ENCODE results near the gene PIANP. TPM values are rescaled to one million over a fixed set of nuclear protein-coding genes. Genes with fewer than 3 reads are reported as not detected.

Gene PIANP
- polyA plus RNA-seq, 1 donor: 5.4 TPM

GRCh38 chr12:6647083-6647604 is 53.5 kb downstream of the PIANP start, which contains the start of gene ACRBP:
ACRBP (minus strand) TSS chr12:6647432; CDS start chr12:6647366, 66 bp downstream.
- H3K27me3 ChIP-seq (ENCODE audit: control insufficient read depth, insufficient read depth, low read length): no peaks in the 10 kb centered on the region
- peak; percentile 50 to 67 for DNase-seq
- H3K27ac ChIP-seq (ENCODE audit: low read length): no peak within 1 kb of the TSS
- peaks cover 5% of the 10 kb centered on the region for H3K4me1 ChIP-seq (ENCODE audit: control insufficient read depth, insufficient read depth, low read length)
- H3K4me3 ChIP-seq (ENCODE audit: low read length): peak within 1 kb of the TSS; percentile 48
- peaks cover 25% of the 10 kb centered on the region for H3K36me3 ChIP-seq (ENCODE audit: control insufficient read depth, insufficient read depth, low read length)
- H3K9me3 ChIP-seq (ENCODE audit: control insufficient read depth, low read depth, low read length): no peaks in the 10 kb centered on the region
- no CpG with 5 or more reads among the region's 38 CpGs for WGBS (ENCODE audit: insufficient coverage, low lambda C conversion rate)

- H3K27me3 ChIP-seq (ENCODE audit: control insufficient read depth, insufficient read depth, low read length): no peaks in the 10 kb centered on the region
- no peak overlapping the region for H3K27ac ChIP-seq (ENCODE audit: low read length)
- no peak for DNase-seq
Measured at GRCh38 chr12:6646276-6647082, 54.1 kb downstream of the PIANP start.

GRCh38 chr12:6644903-6645302 is 55.7 kb downstream of the PIANP start:
- H3K4me3 ChIP-seq (ENCODE audit: low read length): no peak overlapping the region
- no peaks in the 10 kb centered on the region for H3K27me3 ChIP-seq (ENCODE audit: control insufficient read depth, insufficient read depth, low read length)
- no CpG with 5 or more reads among the region's 5 CpGs for WGBS (ENCODE audit: insufficient coverage, low lambda C conversion rate)
- peak in 1 of 2 donors; percentile 62 for DNase-seq
- H3K4me1 ChIP-seq (ENCODE audit: control insufficient read depth, insufficient read depth, low read length): peaks cover 7% of the 10 kb centered on the region
- H3K9me3 ChIP-seq (ENCODE audit: control insufficient read depth, low read depth, low read length): no peaks in the 10 kb centered on the region
- H3K27ac ChIP-seq (ENCODE audit: low read length): no peak overlapping the region
- peaks cover 6% of the 10 kb centered on the region for H3K36me3 ChIP-seq (ENCODE audit: control insufficient read depth, insufficient read depth, low read length)

More at GRCh38 chr12:6646276-6647082, 54.1 kb downstream of the PIANP start:
- H3K4me3 ChIP-seq (ENCODE audit: low read length): peak overlapping the region; percentile 48
- no peaks in the 10 kb centered on the region for H3K9me3 ChIP-seq (ENCODE audit: control insufficient read depth, low read depth, low read length)
- WGBS (ENCODE audit: insufficient coverage, low lambda C conversion rate): no CpG with 5 or more reads among the region's 28 CpGs
- peaks cover 21% of the 10 kb centered on the region for H3K36me3 ChIP-seq (ENCODE audit: control insufficient read depth, insufficient read depth, low read length)
- peaks cover 5% of the 10 kb centered on the region for H3K4me1 ChIP-seq (ENCODE audit: control insufficient read depth, insufficient read depth, low read length)

- Histone ChIP-seq H3K9me3 (ENCODE audit: control insufficient read depth, low read depth, low read length) (no peaks in the 10 kb centered on the region), H3K27me3 (ENCODE audit: control insufficient read depth, insufficient read depth, low read length) (no peaks in the 10 kb centered on the region), H3K36me3 (ENCODE audit: control insufficient read depth, insufficient read depth, low read length) (peaks cover 6% of the 10 kb centered on the region), H3K4me1 (ENCODE audit: control insufficient read depth, insufficient read depth, low read length) (peaks cover 13% of the 10 kb centered on the region), H3K4me3 (ENCODE audit: low read length) (no peak overlapping the region), H3K27ac (ENCODE audit: low read length) (no peak overlapping the region)
- WGBS (ENCODE audit: insufficient coverage, low lambda C conversion rate): no CpG with 5 or more reads among the region's 6 CpGs
- DNase-seq: no peak
Measured at GRCh38 chr12:6644257-6644596, 56.4 kb downstream of the PIANP start.

Other genes starting within 250 kb of the PIANP start
- gene TAPBPL, start 248.8 kb downstream of the PIANP start, polyA plus RNA-seq: 38.5 TPM
- gene VAMP1, start 230.1 kb downstream of the PIANP start, polyA plus RNA-seq: 9.6 TPM
- 103 TPM for gene MRPL51, start 207.6 kb downstream of the PIANP start, polyA plus RNA-seq
- gene NCAPD2, start 206.7 kb downstream of the PIANP start, polyA plus RNA-seq: 38.6 TPM
- 2,065 TPM for gene GAPDH, start 166.3 kb downstream of the PIANP start, polyA plus RNA-seq
- gene IFFO1, start 144.8 kb downstream of the PIANP start, polyA plus RNA-seq: 10.5 TPM
- gene NOP2, start 132.5 kb downstream of the PIANP start, polyA plus RNA-seq: 49.3 TPM
- 132 TPM for gene CHD4, start 93.4 kb downstream of the PIANP start, polyA plus RNA-seq
- 21.4 TPM for gene LPAR5, start 64.9 kb downstream of the PIANP start, polyA plus RNA-seq
- 4.0 TPM for gene ACRBP, start 53.4 kb downstream of the PIANP start, polyA plus RNA-seq
- gene ING4, start 37.7 kb downstream of the PIANP start, polyA plus RNA-seq: 61.1 TPM
- 86.3 TPM for gene ZNF384, start 11.4 kb downstream of the PIANP start, polyA plus RNA-seq
- 42.2 TPM for gene COPS7A, start 23.2 kb upstream of the PIANP start, polyA plus RNA-seq
- 174 TPM for gene MLF2, start 52.3 kb upstream of the PIANP start, polyA plus RNA-seq
- gene PTMS, start 65.5 kb upstream of the PIANP start, polyA plus RNA-seq: 242 TPM
- gene LAG3, start 71.7 kb upstream of the PIANP start, polyA plus RNA-seq: 2.1 TPM
- 17.4 TPM for gene CD4, start 88.7 kb upstream of the PIANP start, polyA plus RNA-seq
- 7.9 TPM for gene GPR162, start 121.0 kb upstream of the PIANP start, polyA plus RNA-seq
- 15.6 TPM for gene P3H3, start 127.6 kb upstream of the PIANP start, polyA plus RNA-seq
- 5.9 TPM for gene GNB3, start 140.1 kb upstream of the PIANP start, polyA plus RNA-seq
- 29.1 TPM for gene CDCA3, start 150.5 kb upstream of the PIANP start, polyA plus RNA-seq
- 49.7 TPM for gene USP5, start 151.3 kb upstream of the PIANP start, polyA plus RNA-seq
- 564 TPM for gene TPI1, start 166.7 kb upstream of the PIANP start, polyA plus RNA-seq
- gene SPSB2, start 172.5 kb upstream of the PIANP start, polyA plus RNA-seq: 15.3 TPM
- gene LRRC23, start 204.0 kb upstream of the PIANP start, polyA plus RNA-seq: 8.2 TPM
- gene ENO2, start 213.8 kb upstream of the PIANP start, polyA plus RNA-seq: 18.6 TPM
- 66.6 TPM for gene ATN1, start 227.1 kb upstream of the PIANP start, polyA plus RNA-seq
- gene RNU7-1, start 243.0 kb upstream of the PIANP start, polyA plus RNA-seq: not detected
- gene C12orf57, start 243.2 kb upstream of the PIANP start, polyA plus RNA-seq: 141 TPM